Measurements from ENCODE around the gene ZPR1. TPM values are rescaled to one million over a fixed set of nuclear protein-coding genes. Genes with fewer than 3 reads are reported as not detected.

The ZPR1 gene
- total RNA-seq, 4 donors from 2014 or later, result 13.1 to 20.9 (median 16.4) TPM

DNA sequence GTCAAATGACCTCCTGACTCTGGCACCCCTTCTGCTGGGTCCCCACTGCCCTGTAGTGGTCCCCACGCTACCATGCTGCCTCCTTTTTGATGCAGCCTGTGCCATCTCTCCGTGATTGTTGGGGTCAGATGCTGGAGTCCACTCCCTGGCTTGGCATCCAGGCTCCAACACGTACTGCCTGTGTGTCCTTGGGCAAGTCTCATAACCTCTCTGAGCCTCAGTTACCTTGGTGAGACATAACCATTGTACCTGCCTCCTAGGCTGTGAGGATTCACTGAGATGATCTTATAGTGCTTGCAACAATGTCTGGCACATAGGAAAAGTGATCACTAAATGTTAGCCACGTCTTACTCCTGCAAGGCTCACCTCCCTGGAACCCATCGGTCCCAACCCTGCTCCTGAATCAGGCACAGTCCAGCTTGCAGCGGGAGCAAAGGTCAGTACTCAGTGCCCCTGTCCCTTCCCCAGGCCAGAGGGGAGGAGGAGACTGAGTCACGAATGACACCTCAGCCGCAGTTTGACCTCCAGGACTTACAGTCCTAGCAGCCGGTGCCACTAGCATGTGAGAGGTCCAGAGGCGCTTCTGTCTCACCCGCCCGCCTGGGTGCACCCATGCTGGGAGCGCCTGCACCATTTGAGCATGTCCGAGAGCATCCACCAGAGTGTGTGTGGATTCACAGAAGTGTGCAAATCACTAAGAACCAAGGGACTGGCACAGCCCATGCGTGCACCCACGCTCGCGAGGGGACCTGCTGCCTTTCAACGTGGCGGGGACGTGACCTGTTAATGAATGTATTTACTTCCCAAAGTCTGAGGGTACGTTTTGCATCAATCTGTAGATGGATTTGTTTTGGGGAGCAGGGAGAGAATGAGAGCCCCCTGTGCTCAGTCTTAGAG lies 38.3 kb upstream of the ZPR1 start:
- no peaks in the 10 kb centered on the region for H3K4me1 ChIP-seq
- H3K9me3 ChIP-seq, result no peaks in the 10 kb centered on the region
- no peak overlapping the region for H3K4me3 ChIP-seq
- intact Hi-C loops (cut with DNase I; ENCODE audit: low total_unique reads) (no loop called here), in situ Hi-C loops (cut with MboI; ENCODE audit: low pct_ligation_motif_present in 1 of 4, low pct_unique_long_range_greater_than_20kb in 1 of 4, low sequenced_read_pairs in 3 of 4) (no loop called here)
- no peaks in the 10 kb centered on the region for H3K27me3 ChIP-seq
- no peak for DNase-seq
- H3K27ac ChIP-seq, result no peak overlapping the region
- H3K36me3 ChIP-seq, result no peaks in the 10 kb centered on the region
- 80% methylated on average over 20 of the region's 22 CpGs; no CpG with 5 or more reads in 1 of the 2 donors for WGBS, 2 donors (ENCODE audit: low coverage in 1 of 2)
- TF ChIP-seq POLR2A (IDR thresholded peaks at IDR 0.05) (no peak), EP300 (IDR thresholded peaks at IDR 0.05; ENCODE audit: low read depth) (no peak), POLR2AphosphoS5 (IDR thresholded peaks at IDR 0.05) (no peak)
- TF ChIP-seq, protein P1, sequence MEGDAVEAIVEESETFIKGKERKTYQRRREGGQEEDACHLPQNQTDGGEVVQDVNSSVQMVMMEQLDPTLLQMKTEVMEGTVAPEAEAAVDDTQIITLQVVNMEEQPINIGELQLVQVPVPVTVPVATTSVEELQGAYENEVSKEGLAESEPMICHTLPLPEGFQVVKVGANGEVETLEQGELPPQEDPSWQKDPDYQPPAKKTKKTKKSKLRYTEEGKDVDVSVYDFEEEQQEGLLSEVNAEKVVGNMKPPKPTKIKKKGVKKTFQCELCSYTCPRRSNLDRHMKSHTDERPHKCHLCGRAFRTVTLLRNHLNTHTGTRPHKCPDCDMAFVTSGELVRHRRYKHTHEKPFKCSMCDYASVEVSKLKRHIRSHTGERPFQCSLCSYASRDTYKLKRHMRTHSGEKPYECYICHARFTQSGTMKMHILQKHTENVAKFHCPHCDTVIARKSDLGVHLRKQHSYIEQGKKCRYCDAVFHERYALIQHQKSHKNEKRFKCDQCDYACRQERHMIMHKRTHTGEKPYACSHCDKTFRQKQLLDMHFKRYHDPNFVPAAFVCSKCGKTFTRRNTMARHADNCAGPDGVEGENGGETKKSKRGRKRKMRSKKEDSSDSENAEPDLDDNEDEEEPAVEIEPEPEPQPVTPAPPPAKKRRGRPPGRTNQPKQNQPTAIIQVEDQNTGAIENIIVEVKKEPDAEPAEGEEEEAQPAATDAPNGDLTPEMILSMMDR (IDR thresholded peaks at IDR 0.05), result no peak

DNA sequence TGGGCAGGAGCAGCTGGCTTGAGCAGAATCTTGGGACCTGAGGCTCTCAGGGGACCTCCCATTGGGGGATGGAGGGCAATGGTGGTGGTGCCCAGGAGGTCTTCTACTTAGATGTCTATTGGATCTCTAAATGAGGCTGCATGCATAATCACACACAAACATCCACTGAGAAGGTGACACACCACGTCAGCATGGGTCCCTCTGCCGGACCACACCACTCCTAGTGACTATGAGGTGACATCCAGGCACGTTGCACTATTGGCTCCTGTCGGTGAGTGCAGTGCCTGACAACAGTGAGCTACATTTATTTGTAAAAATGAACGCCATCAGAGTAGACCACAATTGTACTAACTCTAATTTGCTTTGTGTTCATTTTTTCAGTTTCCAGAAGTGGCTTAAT lies 37.6 kb upstream of the ZPR1 start:
- H3K27me3 ChIP-seq, result no peaks in the 10 kb centered on the region
- 84% methylated on average over 5 of the region's 5 CpGs; no CpG with 5 or more reads in 1 of the 2 donors for WGBS, 2 donors (ENCODE audit: low coverage in 1 of 2)
- TF ChIP-seq, protein P1 (IDR thresholded peaks at IDR 0.05), result no peak
- no peak for TF ChIP-seq POLR2AphosphoS5 (IDR thresholded peaks at IDR 0.05)
- TF ChIP-seq EP300 (IDR thresholded peaks at IDR 0.05; ENCODE audit: low read depth), result no peak
- no peak for TF ChIP-seq POLR2A (IDR thresholded peaks at IDR 0.05)
- DNase-seq, result no peak
- intact Hi-C loops (cut with DNase I; ENCODE audit: low total_unique reads) (no loop called here), in situ Hi-C loops (cut with MboI; ENCODE audit: low pct_ligation_motif_present in 1 of 4, low pct_unique_long_range_greater_than_20kb in 1 of 4, low sequenced_read_pairs in 3 of 4) (no loop called here)
- H3K4me3 ChIP-seq, result no peak overlapping the region
- H3K36me3 ChIP-seq, result no peaks in the 10 kb centered on the region
- no peaks in the 10 kb centered on the region for H3K9me3 ChIP-seq
- no peak overlapping the region for H3K27ac ChIP-seq
- no peaks in the 10 kb centered on the region for H3K4me1 ChIP-seq

DNA sequence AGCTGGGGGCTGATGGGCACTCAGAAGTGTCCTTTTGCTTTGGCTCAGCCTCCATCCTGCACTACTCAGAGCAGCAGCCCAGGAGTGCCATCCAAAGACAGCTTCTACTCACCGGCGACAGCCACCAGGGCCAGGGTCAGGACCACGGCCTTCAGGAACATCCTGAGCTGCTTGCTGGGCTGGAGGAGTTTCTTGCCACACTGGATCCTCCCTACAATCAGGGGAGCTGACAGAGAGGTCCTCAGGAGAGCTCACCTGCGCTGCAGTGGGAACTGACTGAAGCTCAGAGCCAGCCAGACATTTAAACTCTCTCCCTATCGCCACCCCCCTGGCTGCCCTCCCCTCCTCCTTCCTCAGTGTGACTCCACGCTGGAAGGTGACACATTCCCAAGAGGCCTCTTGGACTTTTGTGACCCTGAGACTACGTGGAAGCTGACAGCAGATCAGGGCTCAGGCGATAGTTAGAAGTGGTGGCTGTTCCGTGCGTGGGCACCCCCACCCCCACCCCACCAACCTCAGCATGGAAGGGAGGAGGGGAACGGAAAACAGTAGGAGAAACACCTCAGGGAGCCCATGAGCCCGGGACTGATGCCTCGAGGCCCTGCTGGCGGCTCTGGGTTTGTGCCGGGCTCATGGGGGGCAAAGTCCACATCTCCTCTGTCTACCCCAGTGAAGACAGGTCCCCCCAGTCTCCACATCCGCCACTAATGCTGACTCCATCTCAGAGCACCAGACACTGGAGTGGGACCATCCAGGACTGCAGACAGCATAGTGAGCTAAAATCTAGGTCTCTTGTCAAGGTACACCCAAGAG lies 35.4 kb upstream of the ZPR1 start, which contains the start of gene APOA4:
Gene APOA4, minus strand, starts transcription at position 274 of the 813 bp plus-strand sequence. Its CDS starts 113 bp downstream, at position 161.
- Histone ChIP-seq H3K27me3 (no peaks in the 10 kb centered on the region), H3K36me3 (no peaks in the 10 kb centered on the region), H3K4me3 (no peak within 1 kb of the TSS), H3K9me3 (no peaks in the 10 kb centered on the region), H3K27ac (no peak within 1 kb of the TSS), H3K4me1 (no peaks in the 10 kb centered on the region)
- intact Hi-C loops (cut with DNase I; ENCODE audit: low total_unique reads), result no loop called here
- whole genome bisulfite sequencing, 2 donors (ENCODE audit: low coverage in 1 of 2), result 85% methylated on average over 15 of the region's 16 CpGs; no CpG with 5 or more reads in 1 of the 2 donors
- no peak for DNase-seq
- in situ Hi-C loops (cut with MboI; ENCODE audit: low pct_ligation_motif_present in 1 of 4, low pct_unique_long_range_greater_than_20kb in 1 of 4, low sequenced_read_pairs in 3 of 4), result no loop called here
- no peak for TF ChIP-seq EP300 (IDR thresholded peaks at IDR 0.05; ENCODE audit: low read depth)
- TF ChIP-seq POLR2AphosphoS5 (IDR thresholded peaks at IDR 0.05), result no peak
- TF ChIP-seq, protein P1 (IDR thresholded peaks at IDR 0.05), result no peak
- no peak for TF ChIP-seq POLR2A (IDR thresholded peaks at IDR 0.05)

DNA sequence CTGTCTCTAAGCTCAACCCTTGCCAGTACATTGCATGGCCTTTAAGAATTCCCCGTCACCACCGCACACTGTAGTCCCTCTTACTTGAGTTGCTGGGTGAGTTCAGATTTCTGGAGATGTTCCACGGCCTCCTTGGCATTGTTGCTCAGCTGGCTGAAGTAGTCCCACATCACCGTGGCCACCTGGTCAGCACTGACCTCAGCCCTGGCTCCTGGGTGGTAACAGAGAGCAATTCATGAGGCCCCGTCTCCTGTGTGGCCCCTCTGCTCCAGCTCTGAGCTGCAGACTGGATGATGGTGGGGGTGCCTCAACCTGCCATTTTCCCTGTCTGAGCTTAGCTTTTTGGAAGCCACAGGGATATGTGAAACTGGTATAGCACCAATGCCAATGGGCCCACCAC lies 34.8 kb upstream of the ZPR1 start:
- H3K27me3 ChIP-seq, result no peaks in the 10 kb centered on the region
- H3K9me3 ChIP-seq, result no peaks in the 10 kb centered on the region
- H3K36me3 ChIP-seq, result no peaks in the 10 kb centered on the region
- no peaks in the 10 kb centered on the region for H3K4me1 ChIP-seq
- no peak overlapping the region for H3K27ac ChIP-seq
- in situ Hi-C loops (cut with MboI; ENCODE audit: low pct_ligation_motif_present in 1 of 4, low pct_unique_long_range_greater_than_20kb in 1 of 4, low sequenced_read_pairs in 3 of 4) (no loop called here), intact Hi-C loops (cut with DNase I; ENCODE audit: low total_unique reads) (no loop called here)
- H3K4me3 ChIP-seq, result no peak overlapping the region
- no peak for DNase-seq
- WGBS, 2 donors (ENCODE audit: low coverage in 1 of 2), result 73% methylated on average over 5 of the region's 5 CpGs; no CpG with 5 or more reads in 1 of the 2 donors
- TF ChIP-seq POLR2AphosphoS5 (IDR thresholded peaks at IDR 0.05), result no peak
- TF ChIP-seq, protein P1 (IDR thresholded peaks at IDR 0.05), result no peak
- TF ChIP-seq POLR2A (IDR thresholded peaks at IDR 0.05), result no peak
- TF ChIP-seq EP300 (IDR thresholded peaks at IDR 0.05; ENCODE audit: low read depth), result no peak

All from transverse colon (tissue), 4 donors.